MCF 10A (cell line): ENCODE measurements around the gene CA10. TPM values are rescaled to one million over a fixed set of nuclear protein-coding genes. Genes with fewer than 3 reads are reported as not detected.

Experiments
- BruUV-seq: library from RNA; stranded (reverse); fragments of 400-500 nt; replicated peaks from 2 replicates; lab custom pipeline; 2021; lab: Mats Ljungman, UMichigan
- CTCF ChIA-PET: fragments of 300-600 bp; sonication (Branson Sonifier 250); formaldehyde crosslinking; extraction: SDS; loops from one replicate; lab custom pipeline; 2021; ENCODE audit warnings: antibody characterized with exemption, inconsistent platforms; lab: Yijun Ruan, JAX
- POLR2A ChIA-PET: fragments of 300-600, 350-650 bp; sonication (Branson Sonifier 250); formaldehyde crosslinking; extraction: SDS; loops from one replicate; lab custom pipeline; 2020; ENCODE audit warnings: antibody characterized with exemption, inconsistent platforms; lab: Yijun Ruan, JAX
- DNase-seq: peaks from one replicate; pipeline ENCODE4 v3.0.0-alpha.2; 2018; ENCODE audit not compliant: unreplicated experiment
- H3K27ac Mint-ChIP-seq: one replicate; pipeline ENCODE4 v1.8.0; 2022; ENCODE audit warnings: mild to moderate bottlenecking, low read depth, mixed read lengths; ENCODE audit not compliant: unreplicated experiment
- H3K27me3 Mint-ChIP-seq: one replicate; pipeline ENCODE4 v1.8.0; 2022; ENCODE audit warnings: mixed read lengths; ENCODE audit not compliant: insufficient read depth, unreplicated experiment
- H3K36me3 Mint-ChIP-seq: one replicate; pipeline ENCODE4 v1.8.0; 2022; ENCODE audit warnings: mild to moderate bottlenecking, moderate library complexity, mixed read lengths; ENCODE audit not compliant: insufficient read depth, unreplicated experiment
- H3K4me1 Mint-ChIP-seq: one replicate; pipeline ENCODE4 v1.8.0; 2022; ENCODE audit warnings: mixed read lengths; ENCODE audit not compliant: insufficient read depth, unreplicated experiment
- H3K4me3 Mint-ChIP-seq: one replicate; pipeline ENCODE4 v1.8.0; 2022; ENCODE audit warnings: mild to moderate bottlenecking, moderate library complexity, mixed read lengths; ENCODE audit not compliant: unreplicated experiment
- H3K9me3 Mint-ChIP-seq: one replicate; pipeline ENCODE4 v1.8.0; 2022; ENCODE audit warnings: mixed read lengths; ENCODE audit not compliant: unreplicated experiment
- CTCF ChIP-seq: fragments of 200-600 bp; IDR thresholded peaks from one replicate; pipeline ENCODE4 v1.8.0; 2022; ENCODE audit warnings: antibody characterized with exemption, mild to moderate bottlenecking; ENCODE audit not compliant: unreplicated experiment
- intact Hi-C: fragments of 100-400 bp; cut with micrococcal nuclease; formaldehyde crosslinking; loops from 2 replicates; pipeline ENCODE4 v1.14.1; 2022
- total RNA-seq: library from RNA; stranded (reverse); gene quantifications from 2 replicates; pipeline ENCODE4 v1.2.3, GENCODE V29; 2022

Gene CA10
- total RNA-seq, 1 experiment from 2014 or later = not detected

DNA sequence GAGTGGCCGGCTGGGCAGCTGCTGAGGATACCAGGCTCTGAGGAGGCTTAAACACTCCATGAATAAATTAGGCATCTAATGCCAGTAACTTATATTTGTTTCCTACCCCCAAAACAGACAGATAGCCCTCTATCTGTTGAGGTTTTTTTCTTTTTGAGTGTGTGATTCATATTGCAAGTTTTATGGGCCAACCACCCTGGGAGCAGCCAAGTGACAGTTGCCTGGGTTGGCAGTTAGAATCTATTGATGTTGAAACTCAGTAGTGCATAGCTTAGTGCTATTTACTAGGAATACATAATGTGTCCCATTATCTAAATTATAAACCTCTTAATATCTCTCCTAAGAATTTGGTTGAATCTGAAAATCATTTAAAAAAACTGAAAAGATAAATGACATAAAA, 397.4 kb downstream of the CA10 start:
- POLR2A ChIA-PET = no interaction called here
- CTCF ChIA-PET = interaction anchor here (0.5 to 1.7 kb wide), 3 partner anchors 176 to 526 kb away, joined by 3 to 6 read pairs (median 3); no protein-coding TSS in a partner anchor
- peaks cover 65% of the 10 kb centered on the region for H3K27me3 Mint-ChIP-seq
- H3K36me3 Mint-ChIP-seq = no peaks in the 10 kb centered on the region
- no peak overlapping the region for H3K4me3 Mint-ChIP-seq
- no peak overlapping the region for H3K27ac Mint-ChIP-seq
- no peak for DNase-seq
- intact Hi-C loops = no loop called here
- H3K4me1 Mint-ChIP-seq = no peaks in the 10 kb centered on the region
- H3K9me3 Mint-ChIP-seq = no peaks in the 10 kb centered on the region
- no peak for TF ChIP-seq CTCF
- no TSS peak for BruUV-seq

DNA sequence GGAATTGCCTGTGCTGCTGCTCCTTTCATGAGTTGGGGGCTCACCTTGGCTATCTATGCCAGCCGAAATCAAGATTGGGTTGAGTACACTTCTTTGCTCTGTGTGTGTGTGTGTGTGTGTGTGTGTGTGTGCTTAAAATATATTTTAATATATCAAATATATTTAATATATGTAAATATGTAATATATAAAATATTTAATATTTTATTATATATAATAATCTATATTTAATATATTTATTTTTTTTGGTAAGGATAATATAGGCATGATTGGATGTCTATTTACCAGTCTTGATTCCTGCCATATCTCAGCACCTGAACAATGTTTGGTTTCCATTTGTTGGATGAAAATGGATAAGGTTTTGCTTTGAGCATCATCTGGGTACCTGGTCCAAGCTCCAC, 399.3 kb downstream of the CA10 start:
- POLR2A ChIA-PET = interaction anchor here (0.6 kb wide), 1 partner anchor 442 kb away, joined by 6 read pairs; no protein-coding TSS in a partner anchor
- peaks cover 50% of the 10 kb centered on the region for H3K27me3 Mint-ChIP-seq
- no TSS peak for BruUV-seq

DNA sequence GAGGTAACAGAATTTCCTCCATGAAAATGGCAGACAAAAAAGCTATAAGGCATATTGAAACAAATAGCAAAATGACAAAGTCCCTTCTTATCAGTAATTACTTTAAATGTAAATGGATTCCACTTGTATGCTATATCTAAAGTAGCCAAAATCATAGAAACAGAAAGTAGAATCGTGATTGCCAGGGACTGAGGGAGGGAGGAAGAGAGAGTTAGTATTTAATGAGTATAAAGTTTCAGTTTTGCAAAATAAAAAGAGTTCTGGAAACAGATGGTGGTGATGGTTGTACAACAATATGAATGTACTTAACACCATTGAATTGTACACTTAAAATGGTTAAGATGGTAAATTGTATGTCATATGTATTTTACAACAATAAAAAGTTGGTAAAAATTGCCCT, 407.4 kb downstream of the CA10 start:
- no peaks in the 10 kb centered on the region for H3K9me3 Mint-ChIP-seq
- TF ChIP-seq CTCF = no peak
- BruUV-seq = no TSS peak
- H3K36me3 Mint-ChIP-seq = no peaks in the 10 kb centered on the region
- no peak for DNase-seq
- intact Hi-C loops = no loop called here
- ChIA-PET CTCF (interaction anchor here (1.8 kb wide), 1 partner anchor 14 kb away, joined by 9 read pairs; no protein-coding TSS in a partner anchor), POLR2A (no interaction called here)
- H3K27me3 Mint-ChIP-seq = no peaks in the 10 kb centered on the region
- no peak overlapping the region for H3K27ac Mint-ChIP-seq
- no peak overlapping the region for H3K4me3 Mint-ChIP-seq
- peaks cover 6% of the 10 kb centered on the region for H3K4me1 Mint-ChIP-seq

More for the DNA sequence above, 399.3 kb downstream of the CA10 start:
- Mint-ChIP-seq H3K36me3 (no peaks in the 10 kb centered on the region), H3K4me1 (no peaks in the 10 kb centered on the region), H3K9me3 (no peaks in the 10 kb centered on the region), H3K27ac (no peak overlapping the region), H3K4me3 (no peak overlapping the region)
- TF ChIP-seq CTCF = no peak
- DNase-seq = no peak
- CTCF ChIA-PET = interaction anchor here (0.6 to 1.1 kb wide), 2 partner anchors 11 to 13 kb away, joined by 3 to 4 read pairs; no protein-coding TSS in a partner anchor
- intact Hi-C loops = no loop called here

DNA sequence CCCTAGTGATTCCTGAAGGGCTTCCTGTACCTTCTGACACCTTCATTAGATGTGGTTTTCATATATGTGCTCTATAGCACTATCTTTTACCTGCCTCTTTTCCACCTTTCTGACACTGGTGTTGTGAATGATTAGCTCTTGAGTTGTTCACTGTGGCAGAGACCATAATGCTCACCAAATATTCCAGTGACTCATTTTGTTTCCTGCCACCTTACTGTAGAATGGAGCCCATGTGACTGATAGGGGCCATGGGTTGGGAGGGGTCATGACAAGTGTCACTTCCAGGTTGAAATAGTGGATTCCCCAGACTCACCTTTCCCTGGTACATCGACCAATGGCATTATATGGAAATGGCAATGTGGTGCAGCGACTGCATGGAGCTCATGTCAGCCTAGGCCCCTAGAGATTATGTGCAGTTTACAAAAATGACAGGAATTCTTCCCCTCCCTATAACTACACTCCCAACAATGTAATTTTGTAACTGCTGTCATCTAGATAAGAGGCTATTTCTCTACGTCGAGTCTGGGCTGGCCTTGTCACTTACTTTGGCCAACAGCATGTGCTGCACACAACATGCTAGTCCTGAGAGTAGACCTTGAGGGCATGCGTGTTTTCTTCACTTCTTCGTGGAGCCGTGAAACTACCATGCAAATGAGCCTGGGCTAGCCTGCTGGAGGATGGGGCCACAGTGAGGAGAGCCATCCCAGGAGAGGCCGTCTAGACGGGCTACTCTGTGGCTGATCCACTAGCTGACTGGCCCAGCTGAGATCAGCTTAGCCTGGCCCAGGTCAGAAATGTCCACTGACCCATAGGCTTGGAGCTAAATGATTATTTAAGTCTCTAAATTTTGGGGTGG, 409.5 kb downstream of the CA10 start:
- no peak for TF ChIP-seq CTCF
- DNase-seq = no peak
- ChIA-PET CTCF (interaction anchor here (0.6 to 1.9 kb wide), 5 partner anchors 11 to 921 kb away, joined by 3 to 6 read pairs (median 5); no protein-coding TSS in a partner anchor), POLR2A (interaction anchor here (0.7 kb wide), 1 partner anchor 46 kb away, joined by 4 read pairs; no protein-coding TSS in a partner anchor)
- H3K27ac Mint-ChIP-seq = no peak overlapping the region
- no peaks in the 10 kb centered on the region for H3K36me3 Mint-ChIP-seq
- intact Hi-C loops = no loop called here
- H3K27me3 Mint-ChIP-seq = no peaks in the 10 kb centered on the region
- H3K4me1 Mint-ChIP-seq = peaks cover 15% of the 10 kb centered on the region
- no peaks in the 10 kb centered on the region for H3K9me3 Mint-ChIP-seq
- H3K4me3 Mint-ChIP-seq = no peak overlapping the region
- no TSS peak for BruUV-seq
